Measurements from ENCODE around the gene KIAA1549. TPM values are rescaled to one million over a fixed set of nuclear protein-coding genes. Genes with fewer than 3 reads are reported as not detected.

Gene KIAA1549
- total RNA-seq, 2 donors from 2014 or later, result 0.95 to 1.8 TPM

DNA sequence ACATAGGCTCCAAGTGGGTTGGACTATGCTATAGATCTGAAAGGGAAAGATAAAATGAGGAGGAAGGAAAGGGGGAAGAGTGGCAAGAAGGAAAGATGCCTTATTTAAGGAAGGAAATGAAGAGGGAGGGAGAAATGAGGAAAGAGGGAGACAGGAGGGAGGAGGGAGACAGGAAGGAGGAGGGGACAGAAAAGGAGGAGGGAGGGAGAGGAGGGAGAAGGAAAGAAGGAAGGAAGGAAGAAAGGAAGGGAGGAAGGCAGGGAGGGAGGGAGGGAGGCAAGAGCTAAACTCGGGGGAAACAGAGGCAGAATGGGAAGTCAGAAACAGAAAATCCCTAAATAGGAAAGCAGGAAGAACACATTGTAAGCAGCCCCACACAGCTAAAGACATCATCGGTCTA is 67.4 kb downstream of the KIAA1549 start:
- ATAC-seq (ENCODE audit: insufficient number of reproducible peaks, low FRiP score, low read depth) (no peak), DNase-seq (ENCODE audit: low spot score) (no peak)
- no peaks in the 10 kb centered on the region for H3K27me3 ChIP-seq (replicated peaks; ENCODE audit: insufficient read depth)
- no peaks in the 10 kb centered on the region for H3K9me3 ChIP-seq
- TF ChIP-seq, protein P1, sequence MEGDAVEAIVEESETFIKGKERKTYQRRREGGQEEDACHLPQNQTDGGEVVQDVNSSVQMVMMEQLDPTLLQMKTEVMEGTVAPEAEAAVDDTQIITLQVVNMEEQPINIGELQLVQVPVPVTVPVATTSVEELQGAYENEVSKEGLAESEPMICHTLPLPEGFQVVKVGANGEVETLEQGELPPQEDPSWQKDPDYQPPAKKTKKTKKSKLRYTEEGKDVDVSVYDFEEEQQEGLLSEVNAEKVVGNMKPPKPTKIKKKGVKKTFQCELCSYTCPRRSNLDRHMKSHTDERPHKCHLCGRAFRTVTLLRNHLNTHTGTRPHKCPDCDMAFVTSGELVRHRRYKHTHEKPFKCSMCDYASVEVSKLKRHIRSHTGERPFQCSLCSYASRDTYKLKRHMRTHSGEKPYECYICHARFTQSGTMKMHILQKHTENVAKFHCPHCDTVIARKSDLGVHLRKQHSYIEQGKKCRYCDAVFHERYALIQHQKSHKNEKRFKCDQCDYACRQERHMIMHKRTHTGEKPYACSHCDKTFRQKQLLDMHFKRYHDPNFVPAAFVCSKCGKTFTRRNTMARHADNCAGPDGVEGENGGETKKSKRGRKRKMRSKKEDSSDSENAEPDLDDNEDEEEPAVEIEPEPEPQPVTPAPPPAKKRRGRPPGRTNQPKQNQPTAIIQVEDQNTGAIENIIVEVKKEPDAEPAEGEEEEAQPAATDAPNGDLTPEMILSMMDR (IDR thresholded peaks at IDR 0.05), result no peak
- no peaks in the 10 kb centered on the region for H3K36me3 ChIP-seq
- no peak overlapping the region for H3K4me3 ChIP-seq
- no peak overlapping the region for H3K27ac ChIP-seq
- no peaks in the 10 kb centered on the region for H3K4me1 ChIP-seq (ENCODE audit: control insufficient read depth in 1 of 2, low read depth in 2 of 2)

DNA sequence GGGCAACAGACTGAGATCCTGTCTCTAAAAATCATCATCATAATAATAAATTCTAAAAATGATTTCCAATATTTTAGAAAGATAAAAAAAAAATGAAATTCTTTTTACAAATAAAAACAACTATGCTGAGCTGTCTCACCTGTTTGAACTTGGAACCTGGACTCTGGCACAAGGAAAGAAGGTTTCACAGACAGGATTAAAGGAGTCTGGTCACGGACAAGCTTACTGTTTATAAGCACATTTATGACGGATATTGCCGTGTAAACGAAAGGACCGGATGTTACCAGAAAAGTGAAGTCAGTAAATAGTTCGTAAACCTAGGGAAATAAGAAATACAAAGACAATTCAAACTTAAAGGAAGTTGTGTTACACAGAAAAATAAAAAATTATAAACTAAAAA is 70.2 kb downstream of the KIAA1549 start:
- DNase-seq (ENCODE audit: low spot score) (no peak), ATAC-seq (ENCODE audit: insufficient number of reproducible peaks, low FRiP score, low read depth) (no peak)
- Histone ChIP-seq H3K9me3 (no peaks in the 10 kb centered on the region), H3K27me3 (replicated peaks; ENCODE audit: insufficient read depth) (no peaks in the 10 kb centered on the region), H3K4me3 (no peak overlapping the region), H3K36me3 (no peaks in the 10 kb centered on the region), H3K4me1 (ENCODE audit: control insufficient read depth in 1 of 2, low read depth in 2 of 2) (no peaks in the 10 kb centered on the region), H3K27ac (no peak overlapping the region)
- TF ChIP-seq, protein P1 (IDR thresholded peaks at IDR 0.05), result no peak

DNA sequence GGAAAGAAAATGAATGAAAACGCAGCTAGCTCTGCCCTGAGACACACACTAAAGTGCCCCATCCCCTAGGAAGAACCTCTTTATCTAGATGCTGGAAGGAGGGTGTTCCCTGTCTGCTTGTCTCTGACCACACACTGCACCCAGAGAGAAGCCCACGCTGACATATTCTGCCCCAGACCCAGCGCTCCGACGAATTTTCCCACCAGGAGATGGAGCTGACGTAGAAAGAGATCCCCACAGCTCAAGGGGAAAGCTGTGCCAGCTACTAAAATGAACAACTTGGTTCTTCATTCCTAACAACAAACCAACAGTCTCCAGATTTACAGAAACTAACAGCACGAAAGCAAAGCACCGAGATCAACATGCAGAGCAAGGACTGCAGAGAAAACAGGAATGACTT is 73.3 kb downstream of the KIAA1549 start:
- ATAC-seq (ENCODE audit: insufficient number of reproducible peaks, low FRiP score, low read depth) (no peak), DNase-seq (ENCODE audit: low spot score) (no peak)
- no peaks in the 10 kb centered on the region for H3K9me3 ChIP-seq
- H3K27me3 ChIP-seq (replicated peaks; ENCODE audit: insufficient read depth), result no peaks in the 10 kb centered on the region
- H3K27ac ChIP-seq, result no peak overlapping the region
- TF ChIP-seq, protein P1 (IDR thresholded peaks at IDR 0.05), result no peak
- no peaks in the 10 kb centered on the region for H3K4me1 ChIP-seq (ENCODE audit: control insufficient read depth in 1 of 2, low read depth in 2 of 2)
- no peaks in the 10 kb centered on the region for H3K36me3 ChIP-seq
- no peak overlapping the region for H3K4me3 ChIP-seq

DNA sequence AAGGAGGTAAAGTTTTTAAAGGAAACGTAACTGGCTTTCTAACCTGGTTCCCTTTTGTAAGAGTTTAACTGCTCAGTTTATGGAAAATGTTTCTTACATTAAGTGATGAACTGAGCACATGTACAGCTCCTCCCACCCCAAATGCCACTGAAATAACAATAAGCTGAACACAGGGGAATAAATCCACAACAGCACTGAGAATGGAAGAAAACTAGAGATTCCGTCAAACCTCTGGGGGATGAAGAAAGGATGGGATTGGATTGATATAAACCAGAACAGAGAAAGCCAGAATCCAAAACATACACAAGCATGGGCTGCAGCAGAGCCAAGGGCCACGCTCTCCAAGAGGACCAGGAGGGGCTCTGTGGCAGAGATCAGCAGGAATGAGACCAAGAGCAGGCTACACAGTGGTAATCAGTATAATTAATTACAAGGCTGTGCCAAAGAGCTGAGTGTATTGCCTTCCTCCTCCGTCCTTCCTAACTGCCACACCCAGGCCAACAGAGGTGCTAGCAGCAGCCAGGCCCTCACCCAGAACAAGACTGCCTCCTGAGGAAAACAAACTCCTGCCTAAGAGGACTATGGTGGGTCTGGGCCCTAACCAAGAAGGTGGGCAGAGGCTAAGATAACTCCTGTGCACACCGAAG is 73.9 kb downstream of the KIAA1549 start:
- TF ChIP-seq, protein P1 (IDR thresholded peaks at IDR 0.05), result no peak
- ATAC-seq (ENCODE audit: insufficient number of reproducible peaks, low FRiP score, low read depth) (no peak), DNase-seq (ENCODE audit: low spot score) (no peak)
- Histone ChIP-seq H3K4me3 (no peak overlapping the region), H3K27ac (no peak overlapping the region), H3K4me1 (ENCODE audit: control insufficient read depth in 1 of 2, low read depth in 2 of 2) (no peaks in the 10 kb centered on the region), H3K36me3 (no peaks in the 10 kb centered on the region), H3K27me3 (replicated peaks; ENCODE audit: insufficient read depth) (no peaks in the 10 kb centered on the region), H3K9me3 (no peaks in the 10 kb centered on the region)

DNA sequence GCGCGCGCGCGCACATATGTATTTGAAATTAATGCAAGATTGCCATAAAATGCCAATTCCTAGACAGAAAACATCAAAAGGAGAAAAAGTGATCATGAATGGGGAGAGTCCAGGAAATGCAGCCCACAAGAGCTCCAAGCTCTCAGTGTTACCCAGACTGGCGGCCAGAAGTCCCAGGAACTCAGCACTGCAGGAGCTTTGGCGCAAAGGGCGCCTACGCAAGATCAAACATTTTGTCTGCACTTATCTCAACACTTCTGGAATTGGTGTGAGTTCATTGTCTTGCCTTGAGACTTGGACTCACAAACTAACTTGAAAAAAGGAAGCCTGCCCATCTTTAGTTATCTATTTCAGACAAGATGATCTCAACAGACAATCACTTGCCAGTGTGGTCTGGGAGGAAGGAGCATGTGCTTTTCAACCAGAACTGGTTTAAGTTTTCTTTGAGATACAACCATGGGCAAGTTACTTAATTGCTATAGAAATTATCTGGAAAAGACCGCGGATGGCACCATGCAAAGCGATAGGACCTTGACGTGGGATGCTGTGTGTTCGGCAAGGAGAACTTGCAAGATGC is 77.2 kb downstream of the KIAA1549 start:
- no peaks in the 10 kb centered on the region for H3K4me1 ChIP-seq (ENCODE audit: control insufficient read depth in 1 of 2, low read depth in 2 of 2)
- DNase-seq (ENCODE audit: low spot score) (no peak), ATAC-seq (ENCODE audit: insufficient number of reproducible peaks, low FRiP score, low read depth) (no peak)
- no peak overlapping the region for H3K27ac ChIP-seq
- no peaks in the 10 kb centered on the region for H3K27me3 ChIP-seq (replicated peaks; ENCODE audit: insufficient read depth)
- no peaks in the 10 kb centered on the region for H3K9me3 ChIP-seq
- no peaks in the 10 kb centered on the region for H3K36me3 ChIP-seq
- H3K4me3 ChIP-seq, result no peak overlapping the region
- TF ChIP-seq, protein P1 (IDR thresholded peaks at IDR 0.05), result no peak
